ENCODE results near the gene SEPTIN3. TPM values are rescaled to one million over a fixed set of nuclear protein-coding genes. Genes with fewer than 3 reads are reported as not detected.

SEPTIN3 gene
- polyA plus RNA-seq, 1 donor (not counting 4 experiments of a cell fraction or from before 2014, with no cell fraction given), result 0.07 TPM

DNA sequence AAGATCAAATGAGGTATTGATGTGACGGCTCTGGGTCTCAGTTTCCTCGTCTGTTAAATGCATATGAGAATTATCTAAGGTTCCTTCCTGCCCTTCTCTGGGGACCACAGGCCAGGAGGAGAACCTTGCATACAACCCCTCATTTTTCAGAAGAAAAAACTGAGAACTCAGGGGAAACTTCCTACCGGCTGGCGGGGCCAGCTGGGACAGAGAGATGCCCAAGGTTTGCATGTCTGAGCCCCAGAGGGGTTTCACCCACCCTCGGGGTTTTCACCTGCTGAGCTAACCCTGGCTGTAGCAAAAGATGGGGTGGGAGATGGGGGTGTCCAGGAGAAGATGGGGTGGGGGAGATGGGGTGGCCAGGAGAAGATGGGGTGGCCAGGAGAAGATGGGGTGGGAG, 46.9 kb upstream of the SEPTIN3 start:
- Histone ChIP-seq H2AFZ (ENCODE audit: control insufficient read depth, low read length) (no peak overlapping the region), H4K20me1 (ENCODE audit: control insufficient read depth, extremely low read depth, insufficient read depth, low read length) (no peaks in the 10 kb centered on the region), H3K9ac (ENCODE audit: control insufficient read depth, extremely low read depth, insufficient read depth, low read length) (no peak overlapping the region), H3K27ac (ENCODE audit: control insufficient read depth, insufficient read depth, low read length) (no peak overlapping the region), H3K4me1 (ENCODE audit: control insufficient read depth, extremely low read depth, insufficient read depth, low read length) (peaks cover 16% of the 10 kb centered on the region), H3K4me2 (ENCODE audit: control insufficient read depth, extremely low read depth, insufficient read depth, low read depth, low read length) (no peak overlapping the region), H3K4me3 (ENCODE audit: control insufficient read depth in 2 of 3, extremely low read depth in 1 of 3, insufficient read depth in 2 of 3, low read depth in 1 of 3, low read length in 3 of 3) (no peak overlapping the region), H3K9me1 (ENCODE audit: control insufficient read depth, extremely low read depth, insufficient read depth, low read length) (no peaks in the 10 kb centered on the region), H3K9me3 (ENCODE audit: control insufficient read depth, low read depth, low read length) (no peaks in the 10 kb centered on the region), H3K36me3 (ENCODE audit: control insufficient read depth in 2 of 2, extremely low read depth in 1 of 2, insufficient read depth in 2 of 2, low read length in 2 of 2) (no peaks in the 10 kb centered on the region), H3K27me3 (ENCODE audit: control insufficient read depth, extremely low read depth, insufficient read depth, low read length) (peaks cover 30% of the 10 kb centered on the region), H3K79me2 (ENCODE audit: control insufficient read depth, insufficient read depth, low read length) (no peaks in the 10 kb centered on the region)
- dilution Hi-C loops (cut with MboI; ENCODE audit: extremely low pct_ligation_motif_present, low sequenced_read_pairs), result no loop called here
- DNase-seq (ENCODE audit: low read depth, low spot score), result no peak
- no peak for TF ChIP-seq EZH2 (IDR thresholded peaks at IDR 0.05; ENCODE audit: low read length)
- TF ChIP-seq, protein P1, sequence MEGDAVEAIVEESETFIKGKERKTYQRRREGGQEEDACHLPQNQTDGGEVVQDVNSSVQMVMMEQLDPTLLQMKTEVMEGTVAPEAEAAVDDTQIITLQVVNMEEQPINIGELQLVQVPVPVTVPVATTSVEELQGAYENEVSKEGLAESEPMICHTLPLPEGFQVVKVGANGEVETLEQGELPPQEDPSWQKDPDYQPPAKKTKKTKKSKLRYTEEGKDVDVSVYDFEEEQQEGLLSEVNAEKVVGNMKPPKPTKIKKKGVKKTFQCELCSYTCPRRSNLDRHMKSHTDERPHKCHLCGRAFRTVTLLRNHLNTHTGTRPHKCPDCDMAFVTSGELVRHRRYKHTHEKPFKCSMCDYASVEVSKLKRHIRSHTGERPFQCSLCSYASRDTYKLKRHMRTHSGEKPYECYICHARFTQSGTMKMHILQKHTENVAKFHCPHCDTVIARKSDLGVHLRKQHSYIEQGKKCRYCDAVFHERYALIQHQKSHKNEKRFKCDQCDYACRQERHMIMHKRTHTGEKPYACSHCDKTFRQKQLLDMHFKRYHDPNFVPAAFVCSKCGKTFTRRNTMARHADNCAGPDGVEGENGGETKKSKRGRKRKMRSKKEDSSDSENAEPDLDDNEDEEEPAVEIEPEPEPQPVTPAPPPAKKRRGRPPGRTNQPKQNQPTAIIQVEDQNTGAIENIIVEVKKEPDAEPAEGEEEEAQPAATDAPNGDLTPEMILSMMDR (optimal IDR thresholded peaks at IDR 0.05 in 1 of 3, IDR thresholded peaks at IDR 0.05 in 1 of 3, conservative IDR thresholded peaks at IDR 0.05 in 1 of 3; ENCODE audit: extremely low read depth in 1 of 3, insufficient read depth in 2 of 3, low read length in 3 of 3), result no peak
- no peak for FAIRE-seq

DNA sequence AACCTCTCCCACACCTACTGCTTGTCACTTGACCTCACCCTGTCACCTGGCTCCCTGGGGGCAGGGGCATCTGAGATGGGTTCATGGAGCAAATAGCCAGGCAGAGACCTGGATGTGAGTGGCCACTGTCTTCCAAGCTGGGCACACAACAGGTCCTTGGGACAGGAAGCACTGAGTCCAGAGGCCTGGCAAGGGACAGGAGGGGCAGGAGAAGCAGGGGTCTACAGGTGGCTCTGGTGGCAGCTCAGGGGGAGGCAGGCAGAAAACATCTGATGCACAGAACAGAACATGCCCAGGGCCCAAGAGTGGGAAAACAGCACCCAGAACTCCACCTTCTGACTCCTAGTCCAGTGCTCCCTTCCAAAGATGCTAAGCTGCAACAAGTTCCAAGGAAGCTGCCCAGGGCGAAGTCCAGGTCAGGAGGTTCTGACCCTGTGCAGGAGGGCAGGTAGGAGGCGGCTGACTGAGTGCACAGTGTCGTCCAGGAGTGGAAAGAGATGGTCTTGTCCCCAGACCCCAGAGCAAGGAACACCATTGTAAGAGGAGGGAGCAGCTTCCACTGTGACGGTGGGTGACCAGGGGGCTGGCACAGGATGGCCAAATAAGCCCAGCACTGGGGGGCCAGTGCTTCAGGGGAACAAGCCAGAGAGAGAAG, 46.2 kb upstream of the SEPTIN3 start:
- no peak overlapping the region for H2AFZ ChIP-seq (ENCODE audit: control insufficient read depth, low read length)
- dilution Hi-C loops (cut with MboI; ENCODE audit: extremely low pct_ligation_motif_present, low sequenced_read_pairs), result no loop called here
- H3K27ac ChIP-seq (ENCODE audit: control insufficient read depth, insufficient read depth, low read length), result no peak overlapping the region
- no peak for FAIRE-seq
- no peaks in the 10 kb centered on the region for H3K36me3 ChIP-seq (ENCODE audit: control insufficient read depth in 2 of 2, extremely low read depth in 1 of 2, insufficient read depth in 2 of 2, low read length in 2 of 2)
- no peaks in the 10 kb centered on the region for H3K9me1 ChIP-seq (ENCODE audit: control insufficient read depth, extremely low read depth, insufficient read depth, low read length)
- no peak overlapping the region for H3K4me3 ChIP-seq (ENCODE audit: control insufficient read depth in 2 of 3, extremely low read depth in 1 of 3, insufficient read depth in 2 of 3, low read depth in 1 of 3, low read length in 3 of 3)
- no peaks in the 10 kb centered on the region for H3K79me2 ChIP-seq (ENCODE audit: control insufficient read depth, insufficient read depth, low read length)
- no peak for TF ChIP-seq EZH2 (IDR thresholded peaks at IDR 0.05; ENCODE audit: low read length)
- TF ChIP-seq, protein P1 (optimal IDR thresholded peaks at IDR 0.05 in 1 of 3, IDR thresholded peaks at IDR 0.05 in 1 of 3, conservative IDR thresholded peaks at IDR 0.05 in 1 of 3; ENCODE audit: extremely low read depth in 1 of 3, insufficient read depth in 2 of 3, low read length in 3 of 3), result no peak
- peaks cover 25% of the 10 kb centered on the region for H3K27me3 ChIP-seq (ENCODE audit: control insufficient read depth, extremely low read depth, insufficient read depth, low read length)
- H3K4me2 ChIP-seq (ENCODE audit: control insufficient read depth, extremely low read depth, insufficient read depth, low read depth, low read length), result no peak overlapping the region
- no peaks in the 10 kb centered on the region for H4K20me1 ChIP-seq (ENCODE audit: control insufficient read depth, extremely low read depth, insufficient read depth, low read length)
- no peak for DNase-seq (ENCODE audit: low read depth, low spot score)
- H3K9ac ChIP-seq (ENCODE audit: control insufficient read depth, extremely low read depth, insufficient read depth, low read length), result no peak overlapping the region
- no peaks in the 10 kb centered on the region for H3K9me3 ChIP-seq (ENCODE audit: control insufficient read depth, low read depth, low read length)
- peaks cover 11% of the 10 kb centered on the region for H3K4me1 ChIP-seq (ENCODE audit: control insufficient read depth, extremely low read depth, insufficient read depth, low read length)
